Peyer's patch (tissue), 4 donors: Measurements from ENCODE around the gene CNN2.

Experiments
- POLR2A ChIP-seq, 2 donors: fragments of 450-650 bp; IDR thresholded peaks; one replicate each; pipeline ENCODE4 v1.5.1; 2017; ENCODE audit warnings: antibody characterized with exemption in 2 of 2, mild to moderate bottlenecking in 2 of 2, moderate library complexity in 2 of 2
- TF ChIP-seq, protein P1 (sequence below), 6 experiments: fragments of 450-650 bp in 4 of 6; fragments of 200-600 bp in 2 of 6; sonication (generic) in 1 of 6; IDR thresholded peaks; one replicate each; pipeline ENCODE4 v1.5.1; 2017 to 2019; ENCODE audit warnings: antibody characterized with exemption in 6 of 6, mild to moderate bottlenecking in 3 of 6, moderate library complexity in 1 of 6

DNA sequence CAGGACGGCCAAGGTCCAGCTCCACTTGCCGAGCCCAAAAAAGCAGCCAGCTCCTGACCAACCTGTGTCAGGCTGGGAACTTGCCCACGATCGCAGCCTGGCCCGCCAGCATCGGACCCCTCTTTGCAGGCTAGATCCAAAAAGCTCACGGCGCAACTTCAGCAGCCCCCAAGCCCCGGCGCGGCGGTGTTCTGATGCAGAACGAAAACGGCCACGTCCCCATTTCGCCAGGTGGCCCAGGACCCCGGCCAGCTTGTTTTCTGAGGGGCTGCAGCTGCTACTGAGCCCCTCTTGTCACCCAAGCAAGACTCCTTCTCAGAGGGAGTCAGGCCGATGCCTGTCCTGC lies 6.8 kb upstream of the CNN2 start:
- TF ChIP-seq, protein P1, sequence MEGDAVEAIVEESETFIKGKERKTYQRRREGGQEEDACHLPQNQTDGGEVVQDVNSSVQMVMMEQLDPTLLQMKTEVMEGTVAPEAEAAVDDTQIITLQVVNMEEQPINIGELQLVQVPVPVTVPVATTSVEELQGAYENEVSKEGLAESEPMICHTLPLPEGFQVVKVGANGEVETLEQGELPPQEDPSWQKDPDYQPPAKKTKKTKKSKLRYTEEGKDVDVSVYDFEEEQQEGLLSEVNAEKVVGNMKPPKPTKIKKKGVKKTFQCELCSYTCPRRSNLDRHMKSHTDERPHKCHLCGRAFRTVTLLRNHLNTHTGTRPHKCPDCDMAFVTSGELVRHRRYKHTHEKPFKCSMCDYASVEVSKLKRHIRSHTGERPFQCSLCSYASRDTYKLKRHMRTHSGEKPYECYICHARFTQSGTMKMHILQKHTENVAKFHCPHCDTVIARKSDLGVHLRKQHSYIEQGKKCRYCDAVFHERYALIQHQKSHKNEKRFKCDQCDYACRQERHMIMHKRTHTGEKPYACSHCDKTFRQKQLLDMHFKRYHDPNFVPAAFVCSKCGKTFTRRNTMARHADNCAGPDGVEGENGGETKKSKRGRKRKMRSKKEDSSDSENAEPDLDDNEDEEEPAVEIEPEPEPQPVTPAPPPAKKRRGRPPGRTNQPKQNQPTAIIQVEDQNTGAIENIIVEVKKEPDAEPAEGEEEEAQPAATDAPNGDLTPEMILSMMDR (IDR thresholded peaks at IDR 0.05): no peak
- TF ChIP-seq POLR2A (IDR thresholded peaks at IDR 0.05): no peak
